ENCODE results near the gene FES.
A peak's percentile ranks its signal among the peaks of the same experiment; 100 is the strongest.

FES gene

GRCh38 chr15:90865702-90866101 lies 18.6 kb upstream of the FES start:
- no peak overlapping the region for H2AFZ ChIP-seq (ENCODE audit: low read depth, low read length)
- H3K4me1 ChIP-seq (ENCODE audit: insufficient read depth, low read length): peaks cover 10% of the 10 kb centered on the region
- no peak overlapping the region for H3K4me3 ChIP-seq (ENCODE audit: low read length)
- no peaks in the 10 kb centered on the region for H3K27me3 ChIP-seq (ENCODE audit: insufficient read depth, low read length)
- H3K36me3 ChIP-seq (ENCODE audit: insufficient read depth, low read length): no peaks in the 10 kb centered on the region
- H3K9me3 ChIP-seq (ENCODE audit: low read length): no peaks in the 10 kb centered on the region

GRCh38 chr15:90866161-90866715 lies 18.1 kb upstream of the FES start:
- H3K9me3 ChIP-seq (ENCODE audit: low read length): no peaks in the 10 kb centered on the region
- no peaks in the 10 kb centered on the region for H3K36me3 ChIP-seq (ENCODE audit: insufficient read depth, low read length)
- no peak overlapping the region for H3K4me3 ChIP-seq (ENCODE audit: low read length)
- no peaks in the 10 kb centered on the region for H3K27me3 ChIP-seq (ENCODE audit: insufficient read depth, low read length)
- no peak overlapping the region for H2AFZ ChIP-seq (ENCODE audit: low read depth, low read length)
- peaks cover 10% of the 10 kb centered on the region for H3K4me1 ChIP-seq (ENCODE audit: insufficient read depth, low read length)

GRCh38 chr15:90866800-90867199 lies 17.5 kb upstream of the FES start:
- peaks cover 10% of the 10 kb centered on the region for H3K4me1 ChIP-seq (ENCODE audit: insufficient read depth, low read length)
- H3K4me3 ChIP-seq (ENCODE audit: low read length): no peak overlapping the region
- H3K36me3 ChIP-seq (ENCODE audit: insufficient read depth, low read length): no peaks in the 10 kb centered on the region
- H3K9me3 ChIP-seq (ENCODE audit: low read length): no peaks in the 10 kb centered on the region
- no peak overlapping the region for H2AFZ ChIP-seq (ENCODE audit: low read depth, low read length)
- H3K27me3 ChIP-seq (ENCODE audit: insufficient read depth, low read length): no peaks in the 10 kb centered on the region

- Histone ChIP-seq H3K27me3 (ENCODE audit: insufficient read depth, low read length) (no peaks in the 10 kb centered on the region), H3K9me3 (ENCODE audit: low read length) (no peaks in the 10 kb centered on the region), H3K4me1 (ENCODE audit: insufficient read depth, low read length) (peaks cover 21% of the 10 kb centered on the region), H2AFZ (ENCODE audit: low read depth, low read length) (no peak within 1 kb of the TSS), H3K4me3 (ENCODE audit: low read length) (no peak within 1 kb of the TSS), H3K36me3 (ENCODE audit: insufficient read depth, low read length) (no peaks in the 10 kb centered on the region)
Observed at GRCh38 chr15:90868261-90868689, 16.0 kb upstream of the FES start, which contains the start of gene FURIN. FURIN (plus strand) TSS chr15:90868588; CDS start chr15:90875741, 7,153 bp downstream.

- Histone ChIP-seq H3K4me3 (ENCODE audit: low read length) (no peak overlapping the region), H2AFZ (ENCODE audit: low read depth, low read length) (no peak overlapping the region), H3K9me3 (ENCODE audit: low read length) (no peaks in the 10 kb centered on the region), H3K36me3 (ENCODE audit: insufficient read depth, low read length) (no peaks in the 10 kb centered on the region), H3K27me3 (ENCODE audit: insufficient read depth, low read length) (no peaks in the 10 kb centered on the region), H3K4me1 (ENCODE audit: insufficient read depth, low read length) (peaks cover 27% of the 10 kb centered on the region)
Observed at GRCh38 chr15:90869140-90869541, 15.2 kb upstream of the FES start.

GRCh38 chr15:90869601-90870353 lies 14.5 kb upstream of the FES start:
- no peaks in the 10 kb centered on the region for H3K27me3 ChIP-seq (ENCODE audit: insufficient read depth, low read length)
- no peak overlapping the region for H3K4me3 ChIP-seq (ENCODE audit: low read length)

GRCh38 chr15:90870354-90871138 lies 13.8 kb upstream of the FES start:
- Histone ChIP-seq H2AFZ (ENCODE audit: low read depth, low read length) (peak overlapping the region; percentile 72), H3K27me3 (ENCODE audit: insufficient read depth, low read length) (no peaks in the 10 kb centered on the region), H3K36me3 (ENCODE audit: insufficient read depth, low read length) (no peaks in the 10 kb centered on the region), H3K9me3 (ENCODE audit: low read length) (no peaks in the 10 kb centered on the region), H3K4me3 (ENCODE audit: low read length) (peak overlapping the region; percentile 79), H3K4me1 (ENCODE audit: insufficient read depth, low read length) (peaks cover 29% of the 10 kb centered on the region)

More at GRCh38 chr15:90869601-90870353, 14.5 kb upstream of the FES start:
- Histone ChIP-seq H3K4me1 (ENCODE audit: insufficient read depth, low read length) (peaks cover 29% of the 10 kb centered on the region), H3K36me3 (ENCODE audit: insufficient read depth, low read length) (no peaks in the 10 kb centered on the region), H3K9me3 (ENCODE audit: low read length) (no peaks in the 10 kb centered on the region), H2AFZ (ENCODE audit: low read depth, low read length) (no peak overlapping the region)

- Histone ChIP-seq H2AFZ (ENCODE audit: low read depth, low read length) (peak overlapping the region; percentile 88), H3K36me3 (ENCODE audit: insufficient read depth, low read length) (peaks cover 4% of the 10 kb centered on the region), H3K4me1 (ENCODE audit: insufficient read depth, low read length) (peaks cover 29% of the 10 kb centered on the region), H3K9me3 (ENCODE audit: low read length) (no peaks in the 10 kb centered on the region), H3K4me3 (ENCODE audit: low read length) (peak overlapping the region; percentile 79), H3K27me3 (ENCODE audit: insufficient read depth, low read length) (no peaks in the 10 kb centered on the region)
Observed at GRCh38 chr15:90871139-90871715, 13.1 kb upstream of the FES start.

GRCh38 chr15:90871716-90872485 lies 12.4 kb upstream of the FES start:
- Histone ChIP-seq H3K4me1 (ENCODE audit: insufficient read depth, low read length) (peaks cover 29% of the 10 kb centered on the region), H3K9me3 (ENCODE audit: low read length) (no peaks in the 10 kb centered on the region), H2AFZ (ENCODE audit: low read depth, low read length) (peak overlapping the region; percentile 88), H3K4me3 (ENCODE audit: low read length) (peak overlapping the region; percentile 79), H3K27me3 (ENCODE audit: insufficient read depth, low read length) (no peaks in the 10 kb centered on the region), H3K36me3 (ENCODE audit: insufficient read depth, low read length) (peaks cover 8% of the 10 kb centered on the region)

GRCh38 chr15:90872486-90873184 lies 11.7 kb upstream of the FES start:
- H3K9me3 ChIP-seq (ENCODE audit: low read length): no peaks in the 10 kb centered on the region
- H3K36me3 ChIP-seq (ENCODE audit: insufficient read depth, low read length): peaks cover 16% of the 10 kb centered on the region
- H3K4me3 ChIP-seq (ENCODE audit: low read length): peak overlapping the region; percentile 79
- no peaks in the 10 kb centered on the region for H3K27me3 ChIP-seq (ENCODE audit: insufficient read depth, low read length)
- peaks cover 29% of the 10 kb centered on the region for H3K4me1 ChIP-seq (ENCODE audit: insufficient read depth, low read length)
- H2AFZ ChIP-seq (ENCODE audit: low read depth, low read length): peak overlapping the region; percentile 88

- Histone ChIP-seq H3K4me3 (ENCODE audit: low read length) (no peak overlapping the region), H2AFZ (ENCODE audit: low read depth, low read length) (no peak overlapping the region), H3K4me1 (ENCODE audit: insufficient read depth, low read length) (peaks cover 29% of the 10 kb centered on the region), H3K36me3 (ENCODE audit: insufficient read depth, low read length) (peaks cover 24% of the 10 kb centered on the region), H3K9me3 (ENCODE audit: low read length) (no peaks in the 10 kb centered on the region), H3K27me3 (ENCODE audit: insufficient read depth, low read length) (no peaks in the 10 kb centered on the region)
Observed at GRCh38 chr15:90873488-90873997, 10.8 kb upstream of the FES start.

Measured in neuron (in vitro differentiated cells).